Fibroblast of skin of left quadriceps (primary cell): ENCODE results near the gene KCTD2.
A peak's percentile ranks its signal among the peaks of the same experiment; 100 is the strongest.

Experiments used
- DNase-seq, 2 experiments: peaks; one replicate each; pipeline ENCODE4 v3.0.0-alpha.2; 2013; ENCODE audit warnings: low read depth in 2 of 2

KCTD2 gene

DNA sequence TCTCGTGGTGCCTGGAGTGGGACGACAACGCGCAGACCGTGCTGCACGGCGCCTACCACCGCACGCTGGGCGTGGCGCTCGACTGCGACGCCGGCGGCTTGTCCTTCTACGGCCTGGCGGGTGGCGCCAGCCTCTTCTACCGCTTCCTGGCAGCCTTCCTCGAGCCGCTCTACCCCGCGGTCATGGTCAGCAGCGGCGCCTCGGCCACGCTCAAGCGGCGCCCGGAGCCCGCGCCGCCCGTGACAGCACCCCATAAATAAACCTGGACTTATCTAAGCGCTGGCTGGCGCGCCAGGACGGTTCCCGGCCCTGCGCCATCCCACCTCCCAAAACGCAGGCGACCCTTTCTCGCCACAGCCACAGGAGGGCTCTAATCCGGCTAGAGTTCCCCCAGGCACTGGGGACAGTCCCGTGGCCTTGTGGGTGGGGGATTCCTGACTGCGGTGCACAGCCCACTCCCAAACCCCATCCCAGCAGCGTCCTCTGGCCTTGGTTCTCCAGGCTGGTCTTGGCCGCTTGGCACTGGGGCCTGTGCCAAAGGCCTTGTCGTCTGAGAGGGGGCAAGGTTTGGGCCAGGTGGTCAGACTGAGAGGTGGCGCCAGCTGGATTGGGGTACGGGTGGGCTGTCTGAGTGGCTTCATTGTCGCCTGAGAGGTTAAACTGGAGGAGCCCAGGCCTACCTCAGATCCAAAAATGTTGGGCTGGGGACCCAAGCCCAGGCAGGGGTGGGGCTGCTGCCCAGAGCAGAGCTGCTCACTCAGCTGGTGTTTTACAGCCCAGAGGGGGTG lies 30.7 kb downstream of the KCTD2 start:
- DNase-seq = no peak

- peak; percentile 51 for DNase-seq
Observed at GRCh38 chr17:75078284-75079022, 31.4 kb downstream of the KCTD2 start.

DNA sequence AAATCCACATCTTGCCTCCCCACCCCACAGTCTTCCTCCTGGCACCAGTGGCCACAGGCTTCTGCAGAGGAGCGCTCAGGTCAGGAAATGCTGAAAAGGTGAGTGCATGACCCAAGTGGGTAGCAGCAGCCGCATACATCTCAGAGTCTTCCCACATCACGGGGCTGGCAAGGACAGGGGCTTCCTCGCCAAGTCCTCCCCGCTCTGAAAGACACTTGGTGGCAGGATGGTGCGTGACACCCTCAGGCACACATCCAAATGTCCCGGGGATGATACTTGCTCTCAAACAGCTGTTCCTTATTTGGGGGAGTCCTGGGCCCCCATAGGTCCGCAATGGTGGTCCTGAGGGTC lies 32.0 kb downstream of the KCTD2 start:
- no peak for DNase-seq

DNA sequence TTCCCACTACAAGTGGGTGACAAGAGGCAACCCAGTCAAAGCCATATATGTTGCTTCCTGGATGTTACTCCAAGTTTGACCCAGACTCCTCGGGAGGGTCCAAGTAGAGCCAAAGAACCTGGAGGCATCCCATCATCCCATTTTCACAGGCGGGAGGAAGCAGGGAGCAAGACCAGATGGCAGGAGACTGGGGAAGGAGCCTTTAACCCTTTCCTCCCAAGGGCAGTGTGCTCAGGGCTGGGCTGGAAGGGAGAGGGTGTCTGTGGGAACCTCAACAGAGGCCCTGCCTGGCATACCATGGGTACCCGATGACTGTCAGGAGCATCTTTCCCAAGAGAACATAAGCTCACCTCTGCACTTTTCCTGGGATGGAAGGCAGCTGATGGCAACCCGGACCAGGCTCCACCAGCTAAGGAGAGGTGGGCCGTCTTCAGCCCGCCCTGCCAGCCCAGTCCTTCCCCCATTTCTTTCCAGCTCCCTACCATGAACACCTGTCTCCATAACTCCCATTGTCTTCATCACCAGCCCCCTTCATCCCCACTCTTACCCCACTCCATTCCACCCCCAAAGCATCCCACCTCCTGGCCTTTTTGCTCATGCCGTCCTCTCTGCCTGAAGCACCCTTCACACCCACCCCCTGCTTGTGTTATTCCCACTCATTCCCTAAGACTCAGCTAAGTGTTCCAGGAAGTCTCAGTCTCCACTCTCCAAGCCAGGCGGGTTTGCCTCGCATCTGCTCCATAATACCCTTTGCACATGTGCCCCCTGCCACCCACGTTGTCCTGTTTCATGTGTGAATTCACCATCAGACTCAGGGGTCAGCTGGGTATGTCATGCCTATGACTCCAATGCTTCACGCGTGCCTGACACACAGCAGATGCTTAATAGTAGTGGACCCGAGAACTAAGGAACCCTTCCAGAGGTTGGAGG lies 34.9 kb downstream of the KCTD2 start:
- no peak for DNase-seq

DNA sequence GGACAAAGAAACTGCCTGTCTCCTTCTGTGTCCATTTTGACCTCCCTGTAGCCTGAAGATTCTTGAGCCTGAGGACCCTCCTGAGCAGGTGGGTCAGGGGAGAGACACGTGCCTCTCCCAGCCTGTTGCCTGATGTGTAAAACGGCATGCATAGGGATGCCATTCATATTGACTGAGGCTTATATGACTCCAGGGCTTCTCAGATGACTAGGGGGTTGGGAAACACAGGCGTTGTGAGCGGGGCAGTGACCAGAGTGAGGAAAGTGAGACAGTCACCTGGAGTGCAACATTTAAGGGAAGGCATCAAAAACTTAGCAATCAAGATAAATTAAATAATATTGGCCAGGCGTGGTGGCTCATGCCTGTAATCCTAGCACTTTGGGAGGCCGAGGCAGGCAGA lies 35.7 kb downstream of the KCTD2 start:
- no peak for DNase-seq

- DNase-seq = no peak
Observed at GRCh38 chr17:75084039-75084660, 37.1 kb downstream of the KCTD2 start.

DNA sequence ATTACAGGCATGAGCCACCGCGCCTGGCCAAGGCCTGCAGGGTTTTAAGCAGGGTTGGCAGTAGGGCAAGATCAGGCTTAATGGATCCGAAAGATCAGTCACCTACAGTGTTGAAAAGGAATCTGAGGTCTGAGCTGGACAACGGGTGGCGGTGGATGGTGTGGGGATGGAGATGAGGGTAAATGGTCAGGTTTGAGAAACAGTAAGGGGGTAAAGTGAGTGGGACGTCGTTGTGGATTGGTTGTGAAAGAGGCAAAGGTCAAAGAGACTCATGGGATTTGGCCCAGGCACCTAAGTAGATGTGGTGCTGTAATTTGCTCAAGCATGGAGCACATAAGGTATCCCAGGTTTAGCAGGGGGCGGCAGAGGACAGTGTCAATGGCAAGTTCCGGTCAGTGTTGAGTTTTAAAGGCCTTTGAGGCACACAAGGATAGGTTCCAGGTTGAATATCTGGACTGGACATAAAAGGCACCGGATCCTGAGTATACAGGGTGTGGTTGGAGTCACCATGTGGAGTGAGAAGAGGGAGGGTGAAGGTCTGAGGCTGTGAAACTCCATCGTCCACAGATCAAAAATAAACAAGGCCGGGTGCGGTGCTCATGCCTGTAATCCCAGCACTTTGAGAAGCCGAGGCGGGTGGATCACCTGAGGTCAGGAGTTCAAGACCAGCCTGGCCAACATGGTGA lies 39.6 kb downstream of the KCTD2 start:
- no peak for DNase-seq

GRCh38 chr17:75087182-75087557 lies 40.1 kb downstream of the KCTD2 start:
- DNase-seq = no peak

DNA sequence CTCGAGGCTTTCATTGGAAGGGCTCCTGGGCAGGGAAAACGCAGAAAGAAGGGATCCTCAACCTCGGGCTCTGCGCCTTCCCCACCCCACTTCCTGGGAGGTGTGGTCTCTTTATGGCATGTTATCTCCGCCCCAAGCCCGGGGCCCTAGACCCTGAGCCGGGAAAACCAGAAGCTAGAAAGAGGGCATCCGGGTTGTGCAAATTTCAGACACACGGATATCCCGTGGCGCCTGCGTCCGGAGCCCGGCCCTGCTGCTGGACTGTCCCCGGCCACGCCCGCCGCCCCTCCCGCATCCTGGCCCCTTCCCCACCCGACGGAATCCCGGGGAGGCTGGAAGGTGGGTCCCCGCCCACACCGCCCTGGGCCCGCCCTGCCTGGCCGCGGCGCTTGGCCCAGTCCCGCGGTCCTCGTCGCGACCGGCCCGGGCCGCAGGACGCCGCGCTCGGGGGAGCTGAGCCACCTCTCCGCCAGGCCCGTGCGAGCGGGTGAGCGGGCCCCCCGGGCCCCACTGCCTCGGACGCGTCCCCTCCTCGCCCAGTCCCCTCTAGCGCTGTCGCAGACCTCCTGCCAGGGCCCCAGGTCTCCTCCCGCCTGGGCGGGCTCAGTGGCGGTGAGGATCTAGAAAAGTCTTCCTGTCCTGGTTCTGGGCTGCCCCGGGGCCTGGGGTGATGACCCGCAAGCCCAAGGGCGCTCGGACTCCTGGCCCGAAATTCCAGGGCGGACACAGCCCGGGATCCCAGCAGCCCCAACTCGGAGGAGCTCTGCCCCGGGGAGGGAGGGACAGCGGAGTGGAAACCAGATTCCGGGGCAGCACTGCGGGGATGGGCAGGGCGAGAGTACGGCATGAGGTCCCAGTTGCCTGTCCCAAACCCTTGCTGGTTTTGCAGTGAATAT lies 40.8 kb downstream of the KCTD2 start, which contains the start of gene SLC16A5:
Gene SLC16A5, plus strand, starts transcription at position 397 of the 896 bp plus-strand sequence. CDS start 5,683 bp downstream, outside the sequence.
- DNase-seq = peak; percentile 43 to 51

- no peak for DNase-seq
Observed at GRCh38 chr17:75088465-75089417, 41.7 kb downstream of the KCTD2 start.

GRCh38 chr17:75090871-75091854 lies 44.1 kb downstream of the KCTD2 start:
- DNase-seq = no peak

GRCh38 chr17:75091855-75092327 lies 44.9 kb downstream of the KCTD2 start:
- no peak for DNase-seq

GRCh38 chr17:75093548-75094158 lies 46.6 kb downstream of the KCTD2 start:
- DNase-seq = no peak

- DNase-seq = no peak
Observed at GRCh38 chr17:75094871-75095399, 47.9 kb downstream of the KCTD2 start.

GRCh38 chr17:75096082-75096625 lies 49.1 kb downstream of the KCTD2 start:
- no peak for DNase-seq

- DNase-seq = no peak
Observed at GRCh38 chr17:75097865-75098264, 50.8 kb downstream of the KCTD2 start.
